ENCODE data around the gene ENKD1.

The ENKD1 gene

DNA sequence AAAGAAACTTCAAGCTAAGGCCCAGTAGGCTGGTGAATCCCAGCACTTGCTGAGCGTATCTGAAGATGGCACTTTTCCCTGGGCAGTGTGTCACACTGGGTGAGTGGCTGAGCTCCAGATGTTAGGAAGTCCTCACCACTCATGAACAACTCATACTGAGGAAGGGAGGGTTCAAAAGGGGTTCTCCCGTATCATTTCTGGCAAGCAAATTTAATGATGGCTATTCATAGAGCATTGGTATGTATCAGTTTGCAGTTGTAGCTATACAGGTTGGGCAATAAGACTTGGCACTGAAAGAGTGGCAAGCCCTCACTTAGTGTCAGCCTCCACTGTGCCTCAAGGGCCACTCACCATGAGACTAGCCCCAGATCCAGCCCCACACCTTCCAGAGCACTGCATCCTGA is 41.8 kb upstream of the ENKD1 start:
- Histone ChIP-seq H3K36me3 (ENCODE audit: control insufficient read depth, low read length) (no peaks in the 10 kb centered on the region), H3K4me2 (ENCODE audit: low read length) (no peak overlapping the region), H4K20me1 (ENCODE audit: control insufficient read depth, insufficient read depth, low read depth, low read length) (no peaks in the 10 kb centered on the region), H3K9me3 (ENCODE audit: control insufficient read depth, insufficient read depth, low read length) (no peaks in the 10 kb centered on the region), H3K4me3 (ENCODE audit: low read length) (no peak overlapping the region), H3K4me1 (ENCODE audit: control insufficient read depth, low read length) (no peaks in the 10 kb centered on the region), H3K9me2 (replicated peaks; ENCODE audit: control insufficient read depth, low read length) (no peaks in the 10 kb centered on the region), H3F3A (ENCODE audit: control insufficient read depth, insufficient read depth) (no peaks in the 10 kb centered on the region), H3K27me3 (ENCODE audit: control insufficient read depth, low read length) (no peaks in the 10 kb centered on the region), H3K79me2 (ENCODE audit: control insufficient read depth, low read length) (peaks cover 48% of the 10 kb centered on the region), H3K27ac (ENCODE audit: low read depth, low read length) (no peak overlapping the region)
- TF ChIP-seq EZH2phosphoT487 (IDR thresholded peaks at IDR 0.05; ENCODE audit: borderline replicate concordance, low read length), result no peak
- TF ChIP-seq, protein P1, sequence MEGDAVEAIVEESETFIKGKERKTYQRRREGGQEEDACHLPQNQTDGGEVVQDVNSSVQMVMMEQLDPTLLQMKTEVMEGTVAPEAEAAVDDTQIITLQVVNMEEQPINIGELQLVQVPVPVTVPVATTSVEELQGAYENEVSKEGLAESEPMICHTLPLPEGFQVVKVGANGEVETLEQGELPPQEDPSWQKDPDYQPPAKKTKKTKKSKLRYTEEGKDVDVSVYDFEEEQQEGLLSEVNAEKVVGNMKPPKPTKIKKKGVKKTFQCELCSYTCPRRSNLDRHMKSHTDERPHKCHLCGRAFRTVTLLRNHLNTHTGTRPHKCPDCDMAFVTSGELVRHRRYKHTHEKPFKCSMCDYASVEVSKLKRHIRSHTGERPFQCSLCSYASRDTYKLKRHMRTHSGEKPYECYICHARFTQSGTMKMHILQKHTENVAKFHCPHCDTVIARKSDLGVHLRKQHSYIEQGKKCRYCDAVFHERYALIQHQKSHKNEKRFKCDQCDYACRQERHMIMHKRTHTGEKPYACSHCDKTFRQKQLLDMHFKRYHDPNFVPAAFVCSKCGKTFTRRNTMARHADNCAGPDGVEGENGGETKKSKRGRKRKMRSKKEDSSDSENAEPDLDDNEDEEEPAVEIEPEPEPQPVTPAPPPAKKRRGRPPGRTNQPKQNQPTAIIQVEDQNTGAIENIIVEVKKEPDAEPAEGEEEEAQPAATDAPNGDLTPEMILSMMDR (IDR thresholded peaks at IDR 0.05; ENCODE audit: low read depth, low read length, poor library complexity, severe bottlenecking), result no peak

DNA sequence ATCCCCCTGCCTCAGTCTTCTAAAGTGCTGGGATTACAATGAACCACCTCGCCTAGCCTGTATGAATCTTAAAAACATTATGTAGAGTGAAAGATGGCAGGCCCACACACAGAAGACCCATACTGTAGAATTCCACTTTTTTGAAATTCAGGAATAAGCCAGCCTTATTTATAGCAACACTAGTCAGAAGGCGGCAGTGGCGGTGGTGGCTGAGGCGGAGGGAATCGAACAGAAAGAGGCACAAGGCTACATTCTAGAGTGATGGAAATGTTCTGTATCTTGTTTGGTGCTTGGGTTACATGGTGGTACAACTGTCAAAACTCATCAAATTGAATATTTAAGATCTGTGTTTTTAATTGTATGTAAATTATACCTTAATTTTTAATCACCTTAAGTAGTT is 41.2 kb upstream of the ENKD1 start:
- no peaks in the 10 kb centered on the region for H4K20me1 ChIP-seq (ENCODE audit: control insufficient read depth, insufficient read depth, low read depth, low read length)
- TF ChIP-seq EZH2phosphoT487 (IDR thresholded peaks at IDR 0.05; ENCODE audit: borderline replicate concordance, low read length), result no peak
- TF ChIP-seq, protein P1 (IDR thresholded peaks at IDR 0.05; ENCODE audit: low read depth, low read length, poor library complexity, severe bottlenecking), result no peak
- H3K27me3 ChIP-seq (ENCODE audit: control insufficient read depth, low read length), result no peaks in the 10 kb centered on the region
- peaks cover 44% of the 10 kb centered on the region for H3K79me2 ChIP-seq (ENCODE audit: control insufficient read depth, low read length)
- no peaks in the 10 kb centered on the region for H3F3A ChIP-seq (ENCODE audit: control insufficient read depth, insufficient read depth)
- H3K27ac ChIP-seq (ENCODE audit: low read depth, low read length), result no peak overlapping the region
- no peaks in the 10 kb centered on the region for H3K36me3 ChIP-seq (ENCODE audit: control insufficient read depth, low read length)
- no peaks in the 10 kb centered on the region for H3K4me1 ChIP-seq (ENCODE audit: control insufficient read depth, low read length)
- no peaks in the 10 kb centered on the region for H3K9me2 ChIP-seq (replicated peaks; ENCODE audit: control insufficient read depth, low read length)
- no peaks in the 10 kb centered on the region for H3K9me3 ChIP-seq (ENCODE audit: control insufficient read depth, insufficient read depth, low read length)
- no peak overlapping the region for H3K4me3 ChIP-seq (ENCODE audit: low read length)
- H3K4me2 ChIP-seq (ENCODE audit: low read length), result no peak overlapping the region

DNA sequence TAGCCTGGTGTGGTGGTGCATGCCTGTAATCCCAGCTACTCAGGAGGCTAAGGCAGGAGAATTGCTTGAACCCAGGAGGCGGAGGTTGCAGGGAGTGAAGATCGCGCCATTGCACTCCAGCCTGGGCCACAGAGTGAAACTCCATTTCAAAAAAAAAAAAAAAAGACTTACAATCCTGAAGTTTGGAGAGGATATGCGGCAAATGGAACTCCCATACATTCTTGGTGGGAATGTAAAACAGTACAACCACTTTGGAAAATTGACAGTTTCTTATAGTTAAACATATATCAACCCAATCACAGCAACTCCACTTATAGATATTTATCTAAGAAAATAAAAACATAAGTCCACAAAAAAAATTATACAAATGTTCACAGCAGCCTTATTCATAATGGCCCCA is 40.7 kb upstream of the ENKD1 start:
- Histone ChIP-seq H3K36me3 (ENCODE audit: control insufficient read depth, low read length) (no peaks in the 10 kb centered on the region), H3K27me3 (ENCODE audit: control insufficient read depth, low read length) (no peaks in the 10 kb centered on the region), H4K20me1 (ENCODE audit: control insufficient read depth, insufficient read depth, low read depth, low read length) (no peaks in the 10 kb centered on the region), H3K9me2 (replicated peaks; ENCODE audit: control insufficient read depth, low read length) (no peaks in the 10 kb centered on the region), H3K4me3 (ENCODE audit: low read length) (no peak overlapping the region), H3K9me3 (ENCODE audit: control insufficient read depth, insufficient read depth, low read length) (no peaks in the 10 kb centered on the region), H3F3A (ENCODE audit: control insufficient read depth, insufficient read depth) (no peaks in the 10 kb centered on the region), H3K4me2 (ENCODE audit: low read length) (no peak overlapping the region), H3K27ac (ENCODE audit: low read depth, low read length) (no peak overlapping the region), H3K4me1 (ENCODE audit: control insufficient read depth, low read length) (no peaks in the 10 kb centered on the region), H3K79me2 (ENCODE audit: control insufficient read depth, low read length) (peaks cover 44% of the 10 kb centered on the region)
- TF ChIP-seq, protein P1 (IDR thresholded peaks at IDR 0.05; ENCODE audit: low read depth, low read length, poor library complexity, severe bottlenecking), result no peak
- TF ChIP-seq EZH2phosphoT487 (IDR thresholded peaks at IDR 0.05; ENCODE audit: borderline replicate concordance, low read length), result no peak

Data from DOHH2 (cell line).